Activated CD8-positive, alpha-beta memory T cell treated with anti-CD3 and anti-CD28 coated beads for 4 hours (primary cell): ENCODE data around the gene ADGRD2.

ENCODE experiments used
- DNase-seq, 2 donors: peaks; one replicate each; pipeline ENCODE4 v3.0.0-alpha.2; 2020; ENCODE audit warnings: low read depth in 2 of 2

ADGRD2 gene

DNA sequence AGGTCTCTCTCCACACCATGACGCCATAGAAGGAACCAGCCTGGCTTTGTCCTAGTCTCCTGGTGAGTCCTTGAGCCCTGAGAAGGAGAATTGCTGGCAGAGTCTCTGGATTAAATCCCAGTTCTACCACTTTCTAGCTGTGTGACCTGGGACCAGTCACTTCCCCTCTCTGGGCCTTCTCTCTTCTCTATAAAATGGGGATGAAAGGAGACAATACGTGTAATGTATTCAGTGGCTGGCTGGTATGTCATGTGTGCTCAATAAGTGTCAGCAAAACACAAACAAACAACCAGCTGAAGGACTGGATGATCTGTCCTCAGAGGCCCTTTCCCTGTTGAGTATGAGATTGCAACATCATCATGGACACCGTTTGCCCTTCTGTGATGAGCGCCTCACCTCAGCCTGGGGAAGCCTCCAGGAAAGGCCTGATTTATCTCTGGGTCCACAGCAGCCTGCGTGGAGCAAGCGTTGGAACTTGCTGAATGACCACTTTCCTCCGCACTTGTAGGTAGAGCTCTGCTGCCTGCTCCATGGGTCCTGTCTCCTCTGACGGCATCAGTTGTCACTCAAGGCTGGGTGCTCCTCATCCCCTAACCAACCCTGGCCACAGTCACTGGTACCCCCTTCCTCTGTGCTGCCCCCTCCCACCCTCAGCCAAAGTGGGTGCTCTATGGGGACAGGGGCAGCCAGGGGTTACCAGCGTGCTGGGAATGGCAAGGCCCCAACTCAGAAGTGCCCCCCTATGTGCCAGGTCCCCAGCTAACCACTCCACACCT lies 60.6 kb downstream of the ADGRD2 start:
- DNase-seq = no peak

DNA sequence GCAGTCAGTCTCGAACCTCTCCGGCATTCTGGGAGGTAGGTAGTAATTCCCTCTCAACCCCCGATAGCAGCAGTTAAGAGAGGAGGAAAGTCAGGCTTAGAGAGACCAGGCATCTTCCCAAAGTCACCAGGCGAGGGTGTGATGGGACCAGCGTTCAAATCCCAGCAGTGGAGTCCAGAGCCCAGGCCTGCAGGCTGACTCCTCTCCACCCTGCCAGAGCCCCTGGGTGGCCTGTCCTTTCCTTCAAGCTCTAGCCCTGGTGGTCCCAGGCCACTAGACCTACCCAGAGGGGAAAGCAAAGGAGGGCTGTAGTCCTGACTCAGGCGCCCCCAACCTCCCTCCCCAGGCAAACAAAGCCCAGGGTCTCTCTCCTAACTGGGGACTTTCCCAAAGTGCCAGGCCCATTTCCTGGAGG lies 61.2 kb downstream of the ADGRD2 start:
- no peak for DNase-seq

DNA sequence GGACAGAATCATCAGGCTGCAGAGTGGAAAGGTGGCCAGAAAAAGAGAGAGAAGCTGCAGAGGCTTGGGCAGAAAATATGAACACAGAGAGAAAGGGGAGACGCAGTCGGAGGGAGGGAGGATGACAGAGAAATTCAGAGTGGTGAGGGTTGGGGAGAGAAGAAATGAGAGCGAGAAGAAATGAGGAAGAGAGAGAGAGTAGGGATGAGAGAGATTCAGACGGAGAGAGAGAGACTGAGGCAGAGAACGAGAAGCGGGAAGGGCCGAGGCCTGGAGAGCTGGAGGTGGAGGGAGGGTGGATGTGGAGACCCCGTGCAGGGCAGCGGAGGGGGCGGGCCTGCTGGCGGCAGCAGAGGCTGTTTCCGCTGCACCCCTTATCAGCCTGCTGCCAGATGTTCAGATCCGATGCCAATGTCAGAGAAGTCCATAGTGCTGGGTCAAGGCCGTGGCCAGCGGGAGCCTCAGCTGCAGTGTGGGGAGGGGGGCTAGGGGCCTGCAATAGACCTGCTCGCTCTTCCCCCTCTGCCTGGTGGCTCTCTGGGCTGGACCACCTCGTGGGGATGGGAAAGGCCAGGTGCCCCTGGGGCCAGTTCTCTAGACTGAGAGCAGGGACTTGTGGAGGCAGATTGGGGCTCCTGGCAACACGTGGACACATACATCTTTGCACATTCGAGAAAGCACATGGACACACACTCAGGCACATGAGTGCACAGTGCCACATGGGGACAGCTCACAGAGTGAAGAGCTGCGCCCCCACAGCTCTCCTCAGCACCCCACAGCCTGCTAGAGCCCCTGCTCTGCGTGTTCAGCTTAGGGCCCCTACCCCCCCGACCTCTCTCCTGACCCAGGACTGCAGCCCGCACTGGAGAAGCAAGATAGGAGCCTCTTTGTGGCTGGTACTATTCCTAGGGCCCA lies 61.9 kb downstream of the ADGRD2 start:
- no peak for DNase-seq

- no peak for DNase-seq
These were observed 62.6 kb downstream of the ADGRD2 start for GRCh38 chr9:124512806-124513204.

GRCh38 chr9:124513376-124513994 lies 63.2 kb downstream of the ADGRD2 start:
- DNase-seq = no peak

GRCh38 chr9:124514125-124514524 lies 63.9 kb downstream of the ADGRD2 start:
- DNase-seq = no peak

GRCh38 chr9:124514874-124515273 lies 64.6 kb downstream of the ADGRD2 start:
- no peak for DNase-seq

DNA sequence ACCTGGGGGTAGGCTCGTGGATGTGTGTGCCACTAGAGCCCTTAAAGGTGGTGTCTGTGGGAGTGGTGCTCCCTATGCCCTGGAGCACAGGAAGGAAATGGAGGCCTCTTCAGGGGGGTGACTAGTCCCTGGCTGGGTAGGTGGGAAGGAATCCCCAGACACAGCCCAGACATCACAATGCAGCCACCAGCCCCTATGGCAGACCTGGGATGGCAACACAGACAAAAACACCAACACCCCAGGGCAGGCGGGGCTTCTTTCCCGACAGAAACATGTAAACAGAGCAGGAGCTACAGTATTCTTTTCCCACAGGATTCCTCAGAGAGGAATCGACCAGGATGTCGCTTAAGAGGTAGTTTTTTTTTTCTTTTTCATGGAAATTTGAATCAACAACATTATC lies 67.3 kb downstream of the ADGRD2 start:
- DNase-seq = no peak

DNA sequence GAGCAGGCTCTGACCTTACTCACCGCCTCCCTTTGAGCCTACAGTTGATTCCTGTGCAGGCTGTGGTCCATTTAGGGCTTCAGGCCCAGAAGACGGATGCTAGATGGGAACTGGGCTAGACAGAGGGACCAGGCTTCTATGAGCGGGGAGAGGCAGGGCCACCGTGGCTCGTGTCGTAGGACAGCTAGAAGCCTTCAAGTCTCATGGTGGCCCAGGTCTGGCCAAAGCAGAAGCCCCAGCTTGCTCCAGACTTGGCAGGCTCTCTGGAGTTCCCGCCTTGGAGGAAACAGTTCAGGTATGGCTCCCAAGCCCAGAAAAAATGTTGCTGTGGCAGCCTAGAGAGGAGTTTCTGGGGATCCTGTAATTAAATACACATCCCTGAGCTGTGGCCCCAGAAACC lies 67.9 kb downstream of the ADGRD2 start:
- DNase-seq = no peak

DNA sequence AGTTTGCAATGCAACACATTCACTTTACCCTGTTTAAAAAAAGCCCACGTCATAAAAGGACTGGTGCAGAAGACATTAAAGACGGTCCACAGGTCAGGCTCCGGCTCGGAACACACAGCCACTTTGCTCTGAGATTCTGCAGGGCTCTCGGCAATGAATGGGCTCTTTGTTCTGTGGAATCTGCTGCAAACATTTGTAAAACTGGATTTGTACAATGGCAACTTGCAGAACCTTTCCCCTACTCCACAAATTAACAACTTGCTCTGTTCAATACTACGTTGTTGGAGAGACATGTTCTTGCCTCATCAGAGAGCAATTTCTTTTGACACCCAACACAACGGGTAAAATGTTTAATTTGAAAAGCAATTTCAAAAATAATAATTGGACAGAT lies 70.0 kb downstream of the ADGRD2 start:
- DNase-seq = no peak

DNA sequence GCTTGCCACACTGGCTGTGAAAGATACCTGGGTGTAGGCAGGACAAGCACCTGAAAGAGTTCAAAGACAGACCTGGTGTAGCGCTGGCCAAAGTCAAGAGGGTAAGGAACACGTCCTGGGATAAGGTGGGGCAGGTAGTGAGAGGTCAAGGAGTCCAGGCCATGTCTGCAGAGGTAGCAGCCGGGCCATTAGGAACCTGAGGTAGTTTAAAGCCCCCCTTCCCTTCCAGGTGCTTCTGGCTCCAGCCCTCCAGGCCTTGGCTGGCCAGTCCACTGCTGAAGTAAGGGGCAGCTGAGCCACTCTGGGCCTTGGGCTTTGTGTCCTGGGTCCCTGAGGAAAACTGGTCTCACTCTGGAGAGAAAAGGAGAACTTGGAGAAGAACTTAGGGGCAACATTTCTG lies 70.9 kb downstream of the ADGRD2 start:
- no peak for DNase-seq

DNA sequence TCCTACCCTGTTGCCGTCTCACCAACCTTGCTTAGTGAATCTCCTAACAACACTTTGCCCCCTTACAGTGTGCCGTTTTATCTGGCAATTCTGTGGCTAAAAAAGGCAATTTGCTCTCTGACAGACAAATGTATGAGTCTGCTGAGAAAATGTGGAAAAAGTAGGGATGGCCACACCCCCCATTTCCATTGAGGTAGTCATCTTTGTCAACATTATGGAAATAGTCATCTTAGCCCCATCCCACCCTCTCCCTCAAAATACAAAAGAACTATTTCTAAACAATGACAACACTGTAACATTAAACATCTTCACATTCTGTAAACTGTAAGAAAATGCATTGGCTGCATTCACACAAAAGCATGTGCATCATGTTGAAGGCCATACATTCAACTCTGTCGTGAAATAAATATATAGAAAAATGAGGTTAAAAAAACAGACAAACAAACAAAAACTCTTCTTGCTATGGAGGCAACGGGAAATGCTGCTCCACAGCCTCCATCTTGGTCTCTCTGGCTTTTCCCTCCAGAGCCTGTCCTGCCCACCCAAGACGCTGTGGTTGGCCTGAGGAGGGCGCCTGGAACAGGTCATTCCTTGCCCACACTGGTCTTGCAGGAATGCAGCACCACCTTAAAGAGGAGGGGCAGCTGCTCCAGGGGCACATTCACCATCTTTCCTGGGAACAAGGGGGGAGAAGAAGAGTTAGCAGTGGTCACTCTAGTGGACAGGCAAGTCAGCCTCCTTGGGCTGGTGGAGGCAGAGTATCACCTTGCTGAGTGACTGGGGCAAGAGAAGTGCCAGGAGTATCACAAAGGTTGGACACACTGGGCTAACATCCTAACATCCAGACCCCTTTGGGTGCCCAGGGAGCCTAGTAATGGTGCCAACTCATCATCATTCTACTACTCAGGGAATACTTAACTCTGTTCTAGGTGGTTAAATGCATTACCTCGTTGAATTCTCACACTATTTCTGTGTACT lies 72.2 kb downstream of the ADGRD2 start:
- no peak for DNase-seq

DNA sequence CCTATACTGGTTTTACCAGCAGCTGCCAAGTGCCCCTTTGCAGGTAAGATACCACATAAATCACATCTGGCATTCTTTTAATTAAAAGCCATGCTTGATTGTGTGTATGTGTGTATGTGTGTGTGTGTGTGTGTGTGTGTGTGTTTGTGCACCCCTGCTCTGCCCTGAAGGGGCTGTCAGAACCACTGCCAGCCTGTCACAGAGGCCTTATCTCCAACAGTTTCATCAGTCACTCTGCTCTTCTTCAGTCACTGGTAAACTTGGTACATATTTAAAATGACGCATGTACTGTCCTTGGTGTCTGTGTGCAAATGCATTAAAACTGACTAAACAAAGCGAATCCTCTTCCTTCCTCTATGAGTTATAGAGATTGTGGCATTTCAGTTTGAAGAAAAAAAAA lies 75.9 kb downstream of the ADGRD2 start:
- no peak for DNase-seq

GRCh38 chr9:124527781-124528180 lies 77.5 kb downstream of the ADGRD2 start:
- no peak for DNase-seq
